HK-2 (cell line): ENCODE results near the gene APMAP.
A peak's percentile ranks its signal among the peaks of the same experiment; 100 is the strongest.

Experiments used
- DNase-seq: peaks from one replicate; pipeline ENCODE4 v3.0.0-alpha.2; 2018; ENCODE audit not compliant: unreplicated experiment

APMAP gene

GRCh38 chr20:24992487-24993205 is at the start of gene APMAP:
TSS of gene APMAP (minus strand) at chr20:24992751. CDS start at chr20:24992688, 63 bp downstream.
- DNase-seq: peak; percentile 97

GRCh38 chr20:25041813-25042530 is 49.4 kb upstream of the APMAP start:
- no peak for DNase-seq

GRCh38 chr20:25040438-25040831 is 47.9 kb upstream of the APMAP start:
- no peak for DNase-seq

GRCh38 chr20:25039697-25040437 is 47.3 kb upstream of the APMAP start:
- no peak for DNase-seq

GRCh38 chr20:25038591-25039015 is 46.1 kb upstream of the APMAP start:
- DNase-seq: no peak

- no peak for DNase-seq
Observed at GRCh38 chr20:25038103-25038410, 45.5 kb upstream of the APMAP start.

- no peak for DNase-seq
Observed at GRCh38 chr20:25037288-25038102, 44.9 kb upstream of the APMAP start.

GRCh38 chr20:25036331-25036936 is 43.9 kb upstream of the APMAP start:
- no peak for DNase-seq

- no peak for DNase-seq
Observed at GRCh38 chr20:25035921-25036320, 43.4 kb upstream of the APMAP start.

- DNase-seq: no peak
Observed at GRCh38 chr20:25033924-25034300, 41.4 kb upstream of the APMAP start.

- DNase-seq: no peak
Observed at GRCh38 chr20:25033265-25033923, 40.8 kb upstream of the APMAP start.

GRCh38 chr20:25032478-25033264 is 40.1 kb upstream of the APMAP start:
- no peak for DNase-seq

- no peak for DNase-seq
Observed at GRCh38 chr20:25032065-25032477, 39.5 kb upstream of the APMAP start.

GRCh38 chr20:25031241-25031640 is 38.7 kb upstream of the APMAP start:
- DNase-seq: no peak

GRCh38 chr20:25030649-25031207 is 38.2 kb upstream of the APMAP start:
- DNase-seq: no peak

GRCh38 chr20:25030007-25030648 is 37.6 kb upstream of the APMAP start:
- DNase-seq: no peak

GRCh38 chr20:25025986-25026605 is 33.5 kb upstream of the APMAP start:
- DNase-seq: no peak

GRCh38 chr20:25025091-25025861 is 32.7 kb upstream of the APMAP start:
- DNase-seq: no peak
